SK-N-MC (cell line): Measurements from ENCODE around the gene RBM42.
"Not testable (repeated sequence)": the region's sequence is repeated elsewhere in the genome, so short reads cannot be mapped to it uniquely, and the experiment has no call there.

Experiments
- DNase-seq: peaks from one replicate; pipeline ENCODE4 v3.0.0-alpha.2; 2011; ENCODE audit warnings: low read depth, low spot score
- H3K27ac ChIP-seq: fragments of 200-600 bp; sonication (generic); 2 replicates; pipeline ENCODE4 v1.5.1; 2016; ENCODE audit warnings: mixed run types
- H3K36me3 ChIP-seq: fragments of 200-600 bp; sonication (generic); 2 replicates; pipeline ENCODE4 v1.6.1; 2017; ENCODE audit warnings: antibody characterized with exemption, low read length, mixed read lengths; ENCODE audit not compliant: insufficient read depth
- H3K4me3 ChIP-seq: fragments of 200-600 bp; sonication (generic); 2 replicates; pipeline ENCODE4 v1.5.1; 2016
- H3K9ac ChIP-seq: fragments of 200-600 bp; sonication (generic); 2 replicates; pipeline ENCODE4 v1.8.0; 2017; ENCODE audit warnings: mixed run types, mixed read lengths; ENCODE audit not compliant: insufficient read length
- H3K9me3 ChIP-seq: fragments of 200-600 bp; sonication (generic); 2 replicates; pipeline ENCODE4 v1.6.1; 2017; ENCODE audit warnings: low read depth, mild to moderate bottlenecking, antibody characterized with exemption, low read length, moderate library complexity, mixed read lengths
- EZH2 ChIP-seq: fragments of 200-600 bp; sonication (generic); IDR thresholded peaks from one replicate; pipeline ENCODE4 v1.6.1; 2017; ENCODE audit warnings: antibody characterized with exemption
- FOXP2 ChIP-seq: optimal IDR thresholded peaks from 2 replicates; pipeline ENCODE3; 2011; ENCODE audit warnings: mild to moderate bottlenecking, moderate library complexity; ENCODE audit not compliant: insufficient read depth; ENCODE audit errors: extremely low read length, control extremely low read depth
- POLR2AphosphoS5 ChIP-seq: IDR thresholded peaks from 2 replicates; pipeline ENCODE4 v1.6.1; 2012; ENCODE audit warnings: mild to moderate bottlenecking, low read depth, low read length, borderline replicate concordance

The RBM42 gene

DNA sequence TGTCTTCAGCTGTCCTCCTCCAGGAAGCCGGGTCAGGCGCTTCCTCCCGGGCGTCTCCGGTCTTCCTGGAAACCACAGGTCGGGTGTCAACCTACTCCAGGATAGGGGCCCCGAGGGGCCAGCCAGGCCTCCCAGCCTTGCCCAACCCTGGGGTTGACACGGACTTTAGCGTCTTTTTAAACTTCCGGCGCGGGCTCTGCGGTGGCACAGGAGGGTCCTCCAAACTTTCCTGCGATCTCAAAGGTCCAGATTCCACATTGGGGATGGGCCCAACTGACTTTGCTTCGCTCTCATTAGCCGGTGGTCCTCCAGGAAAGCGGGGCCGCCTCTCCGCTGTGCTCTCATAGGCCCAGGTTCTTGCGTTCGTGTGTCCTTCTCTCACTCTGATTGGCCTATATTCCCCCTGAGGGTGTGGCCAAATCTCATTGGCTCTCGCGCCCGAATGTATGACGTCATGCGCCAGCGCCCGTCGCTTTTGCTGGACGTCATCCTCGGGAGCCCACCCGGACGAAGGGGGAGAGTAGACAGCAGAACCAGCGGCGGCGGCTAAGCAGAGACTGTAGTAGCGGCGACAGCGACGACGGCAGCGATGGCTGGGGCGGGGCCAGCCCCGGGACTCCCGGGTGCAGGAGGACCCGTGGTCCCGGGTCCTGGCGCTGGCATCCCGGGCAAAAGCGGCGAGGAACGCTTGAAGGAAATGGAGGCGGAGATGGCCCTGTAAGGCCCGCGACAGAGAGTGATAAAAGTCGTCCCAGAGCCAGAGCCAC lies at the start of gene RBM42:
Gene RBM42, plus strand, starts transcription at position 472 of the 767 bp plus-strand sequence. Its CDS starts 118 bp downstream, at position 590.
- Histone ChIP-seq H3K36me3 (peaks cover 31% of the 10 kb centered on the region), H3K27ac (peak within 1 kb of the TSS; percentile 74; the same call in 1 of the 2 replicates), H3K4me3 (peak within 1 kb of the TSS; percentile 96), H3K9me3 (no peaks in the 10 kb centered on the region), H3K9ac (peak within 1 kb of the TSS; percentile 94)
- TF ChIP-seq POLR2AphosphoS5: peak; percentile 77; the same call in 1 of the 2 replicates
- no peak for TF ChIP-seq EZH2
- DNase-seq: peak; percentile 97

- H3K9me3 ChIP-seq: no peaks in the 10 kb centered on the region
- H3K9ac ChIP-seq: no peak overlapping the region
- no peaks in the 10 kb centered on the region for H3K36me3 ChIP-seq
- no peak for DNase-seq
- H3K27ac ChIP-seq: no peak overlapping the region
- H3K4me3 ChIP-seq: no peak overlapping the region
- no peak for TF ChIP-seq EZH2
- TF ChIP-seq FOXP2: no peak
- TF ChIP-seq POLR2AphosphoS5: no peak
Observed at GRCh38 chr19:35582760-35583159, 46.1 kb upstream of the RBM42 start.

- no peaks in the 10 kb centered on the region for H3K36me3 ChIP-seq
- TF ChIP-seq FOXP2 (no peak), POLR2AphosphoS5 (no peak), EZH2 (no peak)
- no peak for DNase-seq
- H3K9me3 ChIP-seq: no peaks in the 10 kb centered on the region
- no peak within 1 kb of the TSS for H3K9ac ChIP-seq
- H3K27ac ChIP-seq: no peak within 1 kb of the TSS
- H3K4me3 ChIP-seq: no peak within 1 kb of the TSS
Observed at GRCh38 chr19:35585848-35586247, 43.0 kb upstream of the RBM42 start, which contains the start of gene PMIS2. PMIS2 (plus strand) TSS chr19:35586173; CDS start chr19:35586260, 87 bp downstream.

GRCh38 chr19:35587321-35587720 lies 41.5 kb upstream of the RBM42 start:
- no peaks in the 10 kb centered on the region for H3K9me3 ChIP-seq
- no peak overlapping the region for H3K4me3 ChIP-seq
- H3K9ac ChIP-seq: no peak overlapping the region
- DNase-seq: no peak
- H3K27ac ChIP-seq: no peak overlapping the region
- no peaks in the 10 kb centered on the region for H3K36me3 ChIP-seq
- TF ChIP-seq POLR2AphosphoS5: no peak
- TF ChIP-seq FOXP2: no peak
- TF ChIP-seq EZH2: no peak

DNA sequence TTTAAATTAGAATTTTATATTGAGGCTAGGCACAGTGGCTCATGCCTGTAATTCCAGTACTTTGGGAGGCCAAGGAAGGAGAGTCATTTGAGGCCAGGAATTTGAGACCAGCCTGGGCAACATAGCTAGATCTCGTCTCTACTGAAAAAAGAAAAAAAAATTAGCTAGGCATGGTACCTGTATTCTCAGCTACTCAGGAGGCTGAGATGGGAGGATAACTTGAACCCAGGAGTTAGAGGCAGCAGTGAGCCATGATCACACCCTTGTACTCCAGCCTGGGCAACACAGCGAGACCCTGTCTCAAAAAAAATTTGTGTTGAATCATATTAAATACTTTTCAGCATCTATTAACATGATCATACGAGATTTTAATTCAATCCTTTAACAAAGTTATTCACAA lies 38.0 kb upstream of the RBM42 start:
- no peak for DNase-seq
- H3K27ac ChIP-seq: no peak overlapping the region
- no peaks in the 10 kb centered on the region for H3K36me3 ChIP-seq

GRCh38 chr19:35592226-35592625 lies 36.6 kb upstream of the RBM42 start:
- no peak overlapping the region for H3K4me3 ChIP-seq
- DNase-seq: no peak
- TF ChIP-seq EZH2 (no peak), FOXP2 (no peak), POLR2AphosphoS5 (no peak)
- H3K36me3 ChIP-seq: no peaks in the 10 kb centered on the region
- H3K27ac ChIP-seq: no peak overlapping the region
- H3K9ac ChIP-seq: no peak overlapping the region
- no peaks in the 10 kb centered on the region for H3K9me3 ChIP-seq

More for the DNA sequence above, 38.0 kb upstream of the RBM42 start:
- H3K9ac ChIP-seq: no peak overlapping the region
- no peak overlapping the region for H3K4me3 ChIP-seq
- TF ChIP-seq FOXP2: no peak
- H3K9me3 ChIP-seq: no peaks in the 10 kb centered on the region

GRCh38 chr19:35595026-35595425 lies 33.8 kb upstream of the RBM42 start:
- H3K9ac ChIP-seq, DNase-seq, H3K9me3 ChIP-seq, H3K27ac ChIP-seq, H3K36me3 ChIP-seq, H3K4me3 ChIP-seq: not testable (repeated sequence)

DNA sequence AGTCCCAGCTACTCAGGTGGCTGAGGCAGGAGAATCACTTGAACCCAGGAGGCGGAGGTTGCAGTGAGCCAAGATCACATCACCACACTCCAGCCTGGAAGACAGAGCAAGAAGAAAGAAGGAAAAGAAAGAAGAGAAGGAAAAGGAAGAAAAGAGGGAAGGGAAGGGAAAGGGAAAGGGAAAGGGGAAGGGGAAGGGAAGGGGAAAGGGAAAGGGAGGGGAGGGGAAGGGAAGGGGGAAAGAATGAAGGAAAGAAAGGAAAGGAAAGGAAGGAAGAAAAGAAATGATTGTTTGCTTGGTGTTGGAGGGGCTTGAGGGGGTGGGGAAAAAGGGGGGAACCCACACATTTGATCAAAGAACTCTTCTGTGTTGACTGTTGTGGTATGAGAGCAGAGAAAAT lies 32.9 kb upstream of the RBM42 start:
- H3K9ac ChIP-seq: no peak overlapping the region
- no peaks in the 10 kb centered on the region for H3K9me3 ChIP-seq
- H3K27ac ChIP-seq: no peak overlapping the region
- no peak for TF ChIP-seq POLR2AphosphoS5
- no peak for TF ChIP-seq FOXP2
- no peak for TF ChIP-seq EZH2
- DNase-seq: no peak
- H3K4me3 ChIP-seq: no peak overlapping the region
- H3K36me3 ChIP-seq: no peaks in the 10 kb centered on the region
